H1 (cell line): ENCODE data around the gene CACNA2D3. TPM values are rescaled to one million over a fixed set of nuclear protein-coding genes. Genes with fewer than 3 reads are reported as not detected.

Experiments used
- CTCF ChIA-PET: fragments of 300-600 bp; sonication (Branson Sonifier 250); formaldehyde crosslinking; loops from one replicate; lab custom pipeline; 2021; ENCODE audit not compliant: partially characterized antibody; lab: Charles Lee
- POLR2A ChIA-PET: fragments of 300-600 bp; sonication (Branson Sonifier 250); formaldehyde crosslinking; loops from one replicate; lab custom pipeline; 2021; ENCODE audit warnings: inconsistent platforms; ENCODE audit not compliant: partially characterized antibody; lab: Charles Lee
- DNase-seq, 2 experiments: peaks; one replicate each; pipeline versions ENCODE4 v3.0.0 to v3.0.0-alpha.2; 2010 to 2022; ENCODE audit warnings: low spot score in 2 of 2, low read depth in 1 of 2, mixed read lengths in 1 of 2
- FAIRE-seq: peaks from 2 replicates; lab custom pipeline; 2011; peaks lifted over from hg19 to GRCh38; lab: Jason Lieb, UNC
- H2AFZ ChIP-seq: 2 replicates; pipeline ENCODE4 v1.8.1; 2012; ENCODE audit warnings: low read length, inconsistent platforms
- H2AK5ac ChIP-seq: 2 replicates; pipeline ENCODE4 v1.6.1; 2013; ENCODE audit warnings: low read depth, low read length
- H2BK120ac ChIP-seq: replicated peaks from 2 replicates; pipeline ENCODE3; 2013; ENCODE audit warnings: low read depth, low read length, inconsistent platforms
- H2BK12ac ChIP-seq: 2 replicates; pipeline ENCODE4 v1.6.1; 2013; ENCODE audit warnings: low read depth, low read length
- H2BK15ac ChIP-seq: 2 replicates; pipeline ENCODE4 v1.6.1; 2013; ENCODE audit warnings: low read length
- H2BK20ac ChIP-seq: 2 replicates; pipeline ENCODE4 v1.6.1; 2013; ENCODE audit warnings: low read length
- H2BK5ac ChIP-seq: 2 replicates; pipeline ENCODE4 v1.6.1; 2013; ENCODE audit warnings: low read depth, low read length
- H3K14ac ChIP-seq: 2 replicates; pipeline ENCODE4 v1.6.1; 2013; ENCODE audit warnings: inconsistent platforms; ENCODE audit not compliant: insufficient read length
- H3K18ac ChIP-seq: 2 replicates; pipeline ENCODE4 v1.6.1; 2013; ENCODE audit warnings: low read length; ENCODE audit errors: extremely low read depth
- H3K23ac ChIP-seq: 2 replicates; pipeline ENCODE4 v1.6.1; 2013; ENCODE audit warnings: inconsistent platforms; ENCODE audit not compliant: insufficient read length
- H3K23me2 ChIP-seq: 2 replicates; pipeline ENCODE4 v1.6.1; 2013; ENCODE audit warnings: low read depth, low read length
- H3K27ac ChIP-seq: 2 replicates; pipeline ENCODE4 v1.6.1; 2011; ENCODE audit warnings: low read depth, low read length, inconsistent platforms
- H3K27me3 ChIP-seq, 4 experiments: replicated peaks in 1 of 4; 1 replicate in 1 of 4; 2 replicates in 3 of 4; pipeline versions ENCODE4 v1.6.1 to v1.8.1; 2011 to 2013; ENCODE audit warnings: low read length in 3 of 4, mild to moderate bottlenecking in 3 of 4, inconsistent platforms in 2 of 4, mixed read lengths in 2 of 4, moderate library complexity in 1 of 4; ENCODE audit not compliant: control insufficient read depth in 3 of 4, insufficient read depth in 3 of 4; ENCODE audit errors: extremely low read depth in 1 of 4
- H3K36me3 ChIP-seq, 4 experiments: 2 replicates each; pipeline versions ENCODE4 v1.6.1 to v1.8.1; 2011 to 2013; ENCODE audit warnings: mild to moderate bottlenecking in 4 of 4, low read length in 3 of 4, moderate library complexity in 2 of 4, control low read depth in 1 of 4, inconsistent platforms in 1 of 4; ENCODE audit not compliant: insufficient read depth in 4 of 4, control insufficient read depth in 2 of 4
- H3K4ac ChIP-seq: replicated peaks from 2 replicates; pipeline ENCODE3; 2013; ENCODE audit warnings: low read length, low read depth, mixed read lengths, inconsistent platforms; ENCODE audit not compliant: insufficient read length
- H3K4me1 ChIP-seq, 4 experiments: replicated peaks in 1 of 4; 1 replicate in 1 of 4; 2 replicates in 3 of 4; pipeline versions ENCODE4 v1.6.1 to v1.8.1; 2011 to 2013; ENCODE audit warnings: low read length in 3 of 4, inconsistent platforms in 2 of 4, mixed read lengths in 1 of 4; ENCODE audit not compliant: insufficient read depth in 4 of 4, control insufficient read depth in 3 of 4
- H3K4me2 ChIP-seq, 2 experiments: 2 replicates each; pipeline versions ENCODE4 v1.6.1 to v1.8.1; 2011 to 2013; ENCODE audit warnings: low read depth in 2 of 2, low read length in 2 of 2, control low read depth in 1 of 2, inconsistent platforms in 1 of 2, mild to moderate bottlenecking in 1 of 2; ENCODE audit not compliant: insufficient read depth in 1 of 2
- H3K4me3 ChIP-seq, 4 experiments: fragments of 200-600, 300-600 bp in 1 of 4; sonication (generic), shearing (Covaris generic), sonication (Bioruptor Twin) in 1 of 4; 2 replicates each; pipeline versions ENCODE4 v1.5.1 to v1.8.1; 2011 to 2016; ENCODE audit warnings: low read length in 4 of 4, low read depth in 3 of 4, control low read depth in 2 of 4, inconsistent platforms in 2 of 4, mild to moderate bottlenecking in 2 of 4, mixed read lengths in 1 of 4, moderate library complexity in 1 of 4; ENCODE audit not compliant: insufficient read depth in 2 of 4; ENCODE audit errors: extremely low read depth in 1 of 4
- H3K56ac ChIP-seq: replicated peaks from 2 replicates; pipeline ENCODE3; 2013; ENCODE audit warnings: low read depth, mild to moderate bottlenecking, mixed read lengths, low read length, inconsistent platforms; ENCODE audit not compliant: insufficient read length
- H3K79me1 ChIP-seq: 2 replicates; pipeline ENCODE4 v1.6.1; 2013; ENCODE audit warnings: low read depth, low read length, control low read depth
- H3K79me2 ChIP-seq, 2 experiments: 2 replicates each; pipeline versions ENCODE4 v1.6.1 to v1.8.1; 2012 to 2013; ENCODE audit warnings: low read length in 2 of 2, mild to moderate bottlenecking in 2 of 2, inconsistent platforms in 1 of 2; ENCODE audit not compliant: insufficient read depth in 2 of 2, control insufficient read depth in 1 of 2
- H3K9ac ChIP-seq, 4 experiments: replicated peaks in 1 of 4; 1 replicate in 1 of 4; 2 replicates in 3 of 4; pipeline versions ENCODE4 v1.6.1 to v1.8.1; 2011 to 2013; ENCODE audit warnings: low read depth in 3 of 4, low read length in 3 of 4, control low read depth in 2 of 4, mild to moderate bottlenecking in 2 of 4, moderate library complexity in 2 of 4, inconsistent platforms in 1 of 4; ENCODE audit errors: extremely low read depth in 1 of 4
- H3K9me3 ChIP-seq, 2 experiments: 2 replicates each; pipeline versions ENCODE4 v1.6.1 to v1.8.1; 2012 to 2013; ENCODE audit warnings: mild to moderate bottlenecking in 2 of 2, moderate library complexity in 2 of 2, control low read depth in 1 of 2, inconsistent platforms in 1 of 2, low read depth in 1 of 2, low read length in 1 of 2, mixed read lengths in 1 of 2; ENCODE audit not compliant: insufficient read depth in 2 of 2
- H4K20me1 ChIP-seq, 2 experiments: replicated peaks in 1 of 2; 2 replicates each; pipeline versions ENCODE3 to v1.8.1; 2011 to 2013; ENCODE audit warnings: inconsistent platforms in 2 of 2, low read length in 2 of 2, mild to moderate bottlenecking in 1 of 2; ENCODE audit not compliant: insufficient read depth in 2 of 2, control insufficient read depth in 1 of 2
- H4K5ac ChIP-seq: 2 replicates; pipeline ENCODE4 v1.6.1; 2013; ENCODE audit warnings: low read length, low read depth, mixed read lengths, inconsistent platforms; ENCODE audit not compliant: insufficient read length
- H4K8ac ChIP-seq: 2 replicates; pipeline ENCODE4 v1.8.0; 2013; ENCODE audit warnings: mild to moderate bottlenecking, moderate library complexity, low read length, inconsistent platforms; ENCODE audit not compliant: insufficient read depth; ENCODE audit errors: extremely low read depth
- H4K91ac ChIP-seq: replicated peaks from 2 replicates; pipeline ENCODE3; 2013; ENCODE audit warnings: low read length, mixed read lengths, inconsistent platforms; ENCODE audit not compliant: insufficient read length
- HDAC6 ChIP-seq: IDR thresholded peaks from one replicate; pipeline ENCODE4 v1.7.1; 2012; ENCODE audit warnings: low read depth, mild to moderate bottlenecking, inconsistent platforms, low read length, moderate library complexity
- WGBS, 2 experiments: shearing (Covaris generic) in 1 of 2; methylation state at CpG; one replicate each; pipeline versions ENCODE4 v1.1.6 to v1.1.7; 2013 to 2015; ENCODE audit warnings: low lambda C conversion rate in 2 of 2, mixed read lengths in 2 of 2, inconsistent platforms in 1 of 2, low coverage in 1 of 2, missing lambda C conversion rate in 1 of 2; ENCODE audit not compliant: insufficient replicate concordance in 2 of 2, insufficient coverage in 1 of 2, insufficient read length in 1 of 2; ENCODE audit errors: extremely low coverage in 1 of 2, missing lambda C conversion rate in 1 of 2; 5-methylcytosine and 5-hydroxymethylcytosine counted together
- polyA plus RNA-seq, 7 experiments: library from polyadenylated mRNA; depleted of rRNA in 3 of 7; stranded (reverse) in 5 of 7; unstranded in 2 of 7; fragments of >200 nt in 5 of 7; fragments of 200-250 nt in 2 of 7; gene quantifications; 1 replicate in 5 of 7; 2 replicates in 1 of 7; 4 replicates in 1 of 7; pipeline versions ENCODE4 v1.2.1 to v1.2.3, GENCODE V29; 2011 to 2013; ENCODE audit warnings: missing spikeins in 2 of 7, mixed read lengths in 2 of 7
- total RNA-seq: library from RNA; stranded (reverse); fragmentation: NEBNext Ultra II Directional; extraction: Animal tissue kit (Norgen Biotek cat#: 25700); gene quantifications from 2 replicates; pipeline ENCODE4 v1.2.1, GENCODE V29; 2021

CACNA2D3 gene
- total and polyA plus RNA-seq, 2 of the 8 experiments (the other 6 are each of a cell fraction or from before 2014, with no cell fraction given), result 1.5 to 1.8 TPM

DNA sequence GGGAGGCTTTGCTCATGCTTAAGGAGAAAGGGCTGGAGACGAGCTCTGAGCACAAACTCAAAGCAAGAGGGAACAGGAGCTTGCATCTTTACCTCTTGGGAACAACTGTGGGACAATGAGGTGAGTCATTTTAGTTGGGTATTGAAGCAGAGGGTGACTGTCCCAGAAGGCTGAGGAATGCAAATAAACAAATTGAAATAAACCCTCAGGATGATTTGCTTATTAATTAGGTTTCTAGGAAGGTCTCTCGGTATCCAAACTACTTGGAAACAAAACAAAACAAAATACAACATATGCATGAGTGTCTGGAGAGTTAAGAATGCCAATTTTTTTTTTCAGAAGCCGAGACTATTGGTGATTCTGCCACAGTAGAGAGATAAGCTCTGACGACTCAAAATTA is 38.4 kb upstream of the CACNA2D3 start:
- DNase-seq, result no peak
- peaks cover 2 to 14% (median 10%) of the 10 kb centered on the region in 4 experiments; a peak in 6 of 7 replicates for H3K4me1 ChIP-seq
- no peak overlapping the region for H3K56ac ChIP-seq
- H4K91ac ChIP-seq, result no peak overlapping the region
- H3K36me3 ChIP-seq, result no peaks in the 10 kb centered on the region
- H3K23ac ChIP-seq, result no peak overlapping the region
- H3K9ac ChIP-seq, result no peak overlapping the region
- no peaks in the 10 kb centered on the region for H3K79me2 ChIP-seq
- no peak overlapping the region for H3K14ac ChIP-seq
- H2AK5ac ChIP-seq, result no peak overlapping the region
- H2AFZ ChIP-seq, result no peak overlapping the region
- H3K4me2 ChIP-seq, result no peak overlapping the region
- H4K5ac ChIP-seq, result no peak overlapping the region
- ChIA-PET CTCF (interaction anchor here (1.0 to 2.0 kb wide), 3 partner anchors 9 to 146 kb away, joined by 3 to 7 read pairs (median 3); no protein-coding TSS in a partner anchor), POLR2A (no interaction called here)
- H2BK120ac ChIP-seq, result no peak overlapping the region
- 95% methylated on average over 4 of the region's 4 CpGs; no CpG with 5 or more reads in 1 of the 2 experiments for WGBS, 2 experiments
- no peak overlapping the region for H3K4ac ChIP-seq
- FAIRE-seq, result no peak
- no peaks in the 10 kb centered on the region for H3K79me1 ChIP-seq
- H2BK15ac ChIP-seq, result no peak overlapping the region
- no peak overlapping the region for H2BK20ac ChIP-seq
- no peak overlapping the region for H3K18ac ChIP-seq
- no peak overlapping the region for H3K27ac ChIP-seq
- peaks cover 8% of the 10 kb centered on the region for H3K23me2 ChIP-seq
- no peak overlapping the region for H2BK12ac ChIP-seq
- peaks cover 4 to 18% (median 14%) of the 10 kb centered on the region in 4 experiments for H3K27me3 ChIP-seq
- no peak overlapping the region for H2BK5ac ChIP-seq
- H3K4me3 ChIP-seq, result no peak overlapping the region
- H4K8ac ChIP-seq, result no peak overlapping the region
- H3K9me3 ChIP-seq, result no peaks in the 10 kb centered on the region
- H4K20me1 ChIP-seq, result no peaks in the 10 kb centered on the region
- TF ChIP-seq HDAC6, result no peak
